CD14-positive monocyte (primary cell): ENCODE results near the gene SLC4A4. TPM values are rescaled to one million over a fixed set of nuclear protein-coding genes. Genes with fewer than 3 reads are reported as not detected.

Experiments used
- DNase-seq, 3 donors: peaks; one replicate each; pipeline ENCODE4 v3.0.0-alpha.2; 2011 to 2022
- H2AFZ ChIP-seq: 2 replicates; pipeline ENCODE4 v1.6.0; 2012; ENCODE audit warnings: mild to moderate bottlenecking, low read depth, low read length, inconsistent platforms; ENCODE audit not compliant: insufficient read depth, poor library complexity, severe bottlenecking
- H3K27ac ChIP-seq, 2 donors: 1 replicate in 1 of 2; 2 replicates in 1 of 2; pipeline ENCODE4 v1.5.1; 2012 to 2013; ENCODE audit warnings: low read length in 2 of 2, control low read depth in 1 of 2, inconsistent platforms in 1 of 2, low read depth in 1 of 2, mild to moderate bottlenecking in 1 of 2
- H3K27me3 ChIP-seq, 2 donors: one replicate each; pipeline versions ENCODE4 v1.6.0 to v1.6.1; 2011 to 2013; ENCODE audit warnings: low read length in 2 of 2; ENCODE audit not compliant: control insufficient read depth in 2 of 2, insufficient read depth in 2 of 2
- H3K36me3 ChIP-seq, 2 donors: replicated peaks in 1 of 2; 1 replicate in 1 of 2; 2 replicates in 1 of 2; pipeline versions ENCODE4 v1.5.1 to v1.6.1; 2012 to 2013; ENCODE audit warnings: low read length in 2 of 2, control low read depth in 1 of 2, inconsistent platforms in 1 of 2, mild to moderate bottlenecking in 1 of 2; ENCODE audit not compliant: insufficient read depth in 2 of 2, control insufficient read depth in 1 of 2
- H3K4me1 ChIP-seq, 2 donors: 1 replicate in 1 of 2; 2 replicates in 1 of 2; pipeline versions ENCODE4 v1.5.1 to v1.6.1; 2012 to 2013; ENCODE audit warnings: low read length in 2 of 2, control low read depth in 1 of 2, inconsistent platforms in 1 of 2, mild to moderate bottlenecking in 1 of 2, moderate library complexity in 1 of 2; ENCODE audit not compliant: insufficient read depth in 2 of 2, control insufficient read depth in 1 of 2
- H3K4me2 ChIP-seq: replicated peaks from 2 replicates; pipeline ENCODE3; 2012; ENCODE audit warnings: low read length, moderate library complexity, mild to moderate bottlenecking; ENCODE audit not compliant: poor library complexity, severe bottlenecking; ENCODE audit errors: extremely low read depth
- H3K4me3 ChIP-seq, 3 experiments: fragments of 200-600 bp in 1 of 3; sonication (generic) in 1 of 3; replicated peaks in 1 of 3; 1 replicate in 2 of 3; 2 replicates in 1 of 3; pipeline ENCODE4 v1.5.1; 2011 to 2013; ENCODE audit warnings: low read length in 3 of 3, mild to moderate bottlenecking in 3 of 3, control low read depth in 2 of 3, low read depth in 2 of 3, inconsistent platforms in 1 of 3, moderate library complexity in 1 of 3
- H3K79me2 ChIP-seq: 2 replicates; pipeline ENCODE4 v1.6.0; 2012; ENCODE audit warnings: mild to moderate bottlenecking, control low read depth, inconsistent platforms, low read length, moderate library complexity; ENCODE audit not compliant: insufficient read depth
- H3K9ac ChIP-seq: 2 replicates; pipeline ENCODE4 v1.6.0; 2017; ENCODE audit warnings: low read length, mild to moderate bottlenecking; ENCODE audit not compliant: insufficient read depth, poor library complexity, severe bottlenecking
- H3K9me3 ChIP-seq, 2 donors: replicated peaks in 1 of 2; 1 replicate in 1 of 2; 2 replicates in 1 of 2; pipeline versions ENCODE4 v1.5.1 to v1.6.1; 2012 to 2013; ENCODE audit warnings: low read length in 2 of 2, control low read depth in 1 of 2; ENCODE audit not compliant: control insufficient read depth in 1 of 2, insufficient read depth in 1 of 2
- H4K20me1 ChIP-seq: 2 replicates; pipeline ENCODE4 v1.6.0; 2012; ENCODE audit warnings: mild to moderate bottlenecking, low read length, control low read depth, moderate library complexity; ENCODE audit not compliant: insufficient read depth
- H3K27ac Mint-ChIP-seq, 7 donors: one replicate each; pipeline ENCODE4 v1.8.0; 2020; ENCODE audit warnings: mild to moderate bottlenecking in 7 of 7, mixed read lengths in 7 of 7, moderate library complexity in 6 of 7, inconsistent platforms in 2 of 7
- H3K27me3 Mint-ChIP-seq, 3 donors: one replicate each; pipeline ENCODE4 v1.8.0; 2021 to 2022; ENCODE audit warnings: low read depth in 3 of 3, mild to moderate bottlenecking in 3 of 3, mixed read lengths in 3 of 3, moderate library complexity in 3 of 3, inconsistent platforms in 1 of 3
- H3K36me3 Mint-ChIP-seq, 2 donors: one replicate each; pipeline ENCODE4 v1.8.0; 2020; ENCODE audit warnings: mixed read lengths in 2 of 2, inconsistent platforms in 1 of 2, mild to moderate bottlenecking in 1 of 2
- H3K4me1 Mint-ChIP-seq: one replicate; pipeline ENCODE4 v1.8.0; 2020; ENCODE audit warnings: mild to moderate bottlenecking, mixed read lengths
- H3K4me3 Mint-ChIP-seq, 2 donors: one replicate each; pipeline ENCODE4 v1.8.0; 2020; ENCODE audit warnings: mild to moderate bottlenecking in 2 of 2, mixed read lengths in 2 of 2, moderate library complexity in 1 of 2
- H3K9me3 Mint-ChIP-seq, 7 donors: one replicate each; pipeline ENCODE4 v1.8.0; 2020 to 2022; ENCODE audit warnings: mixed read lengths in 7 of 7, mild to moderate bottlenecking in 6 of 7, moderate library complexity in 6 of 7, inconsistent platforms in 2 of 7
- CTCF ChIP-seq: fragments of 200-600 bp; IDR thresholded peaks from one replicate; pipeline ENCODE4 v1.8.0; 2022; ENCODE audit warnings: antibody characterized with exemption, mild to moderate bottlenecking
- WGBS: methylation state at CpG from one replicate; pipeline ENCODE4 v1.1.5; 2013; ENCODE audit warnings: missing lambda C conversion rate; ENCODE audit not compliant: insufficient coverage; 5-methylcytosine and 5-hydroxymethylcytosine counted together
- intact Hi-C, 2 donors: fragments of 100-400 bp; cut with micrococcal nuclease; formaldehyde crosslinking; loops; one replicate each; pipeline versions ENCODE4 v1.15.0 to v1.15.1; 2023
- polyA plus RNA-seq, 3 donors: library from polyadenylated mRNA; depleted of rRNA in 1 of 3; unstranded in 2 of 3; stranded (reverse) in 1 of 3; fragments of 300-500 nt in 2 of 3; fragments of >200 nt in 1 of 3; fragmentation: Illumina TruSeq in 2 of 3; gene quantifications; 1 replicate in 2 of 3; 2 replicates in 1 of 3; pipeline ENCODE4 v1.2.3, GENCODE V29; 2012 to 2021

The SLC4A4 gene
- polyA plus RNA-seq, 3 donors: 0.03 TPM; not detected in 2

GRCh38 chr4:71307729-71308128 lies 31.1 kb upstream of the SLC4A4 start:
- no peak overlapping the region for H2AFZ ChIP-seq
- no peak overlapping the region for H3K4me3 ChIP-seq
- no peak for DNase-seq
- peaks cover 0 to 13% of the 10 kb centered on the region in 2 donors for H3K9me3 ChIP-seq
- no peak overlapping the region for H3K4me2 ChIP-seq
- Mint-ChIP-seq H3K4me3 (no peak overlapping the region), H3K27me3 (peaks cover 0 to 4% (median 1%) of the 10 kb centered on the region in 3 donors), H3K9me3 (peaks cover 0 to 14% (median 4%) of the 10 kb centered on the region in 7 donors), H3K4me1 (no peaks in the 10 kb centered on the region), H3K36me3 (no peaks in the 10 kb centered on the region), H3K27ac (no peak overlapping the region)
- H3K4me1 ChIP-seq: no peaks in the 10 kb centered on the region
- no peak overlapping the region for H3K9ac ChIP-seq
- H3K79me2 ChIP-seq: no peaks in the 10 kb centered on the region
- no peaks in the 10 kb centered on the region for H4K20me1 ChIP-seq
- no peaks in the 10 kb centered on the region for H3K36me3 ChIP-seq
- intact Hi-C loops: no loop called here
- WGBS: 100% methylated on average over 1 of the region's 2 CpGs
- H3K27ac ChIP-seq: no peak overlapping the region
- TF ChIP-seq CTCF: no peak
- no peaks in the 10 kb centered on the region for H3K27me3 ChIP-seq

GRCh38 chr4:71322425-71322824 lies 16.4 kb upstream of the SLC4A4 start:
- H3K4me1 Mint-ChIP-seq: no peaks in the 10 kb centered on the region

More at GRCh38 chr4:71322425-71322824, 16.4 kb upstream of the SLC4A4 start:
- Histone ChIP-seq H3K27me3 (no peaks in the 10 kb centered on the region), H3K36me3 (no peaks in the 10 kb centered on the region), H3K27ac (no peak overlapping the region), H3K9ac (no peak overlapping the region), H3K4me1 (no peaks in the 10 kb centered on the region), H3K4me3 (no peak overlapping the region), H3K79me2 (no peaks in the 10 kb centered on the region), H4K20me1 (no peaks in the 10 kb centered on the region), H2AFZ (no peak overlapping the region), H3K4me2 (no peak overlapping the region), H3K9me3 (no peaks in the 10 kb centered on the region)
- H3K36me3 Mint-ChIP-seq: no peaks in the 10 kb centered on the region
- no peak overlapping the region for H3K4me3 Mint-ChIP-seq
- TF ChIP-seq CTCF: no peak
- H3K9me3 Mint-ChIP-seq: peaks cover 0 to 3% (median 0%) of the 10 kb centered on the region in 7 donors
- intact Hi-C loops: no loop called here
- peaks cover 2 to 4% (median 3%) of the 10 kb centered on the region in 3 donors for H3K27me3 Mint-ChIP-seq
- WGBS: 100% methylated on average over 1 of the region's 3 CpGs
- DNase-seq: no peak
- no peak overlapping the region for H3K27ac Mint-ChIP-seq
